ENCODE measurements around the gene ARHGAP29.
"Not testable (repeated sequence)": the region's sequence is repeated elsewhere in the genome, so short reads cannot be mapped to it uniquely, and the experiment has no call there.

The ARHGAP29 gene

GRCh38 chr1:94231746-94232145 is 5.6 kb downstream of the ARHGAP29 start:
- DNase-seq, result no peak

- DNase-seq, result no peak
Observed at GRCh38 chr1:94230920-94231319, 6.5 kb downstream of the ARHGAP29 start.

GRCh38 chr1:94228640-94229375 is 8.6 kb downstream of the ARHGAP29 start:
- no peak for DNase-seq

- no peak for DNase-seq
Observed at GRCh38 chr1:94227624-94228023, 9.8 kb downstream of the ARHGAP29 start.

GRCh38 chr1:94225845-94226244 is 11.5 kb downstream of the ARHGAP29 start:
- DNase-seq, result no peak

GRCh38 chr1:94218332-94218731 is 19.1 kb downstream of the ARHGAP29 start:
- no peak for DNase-seq

- no peak for DNase-seq
Observed at GRCh38 chr1:94215955-94216354, 21.4 kb downstream of the ARHGAP29 start.

GRCh38 chr1:94209982-94210381 is 27.4 kb downstream of the ARHGAP29 start:
- DNase-seq, result no peak

- DNase-seq, result no peak
Observed at GRCh38 chr1:94209425-94209824, 28.0 kb downstream of the ARHGAP29 start.

GRCh38 chr1:94207695-94208094 is 29.7 kb downstream of the ARHGAP29 start:
- DNase-seq, result no peak

- no peak for DNase-seq
Observed at GRCh38 chr1:94205639-94206038, 31.7 kb downstream of the ARHGAP29 start.

GRCh38 chr1:94202241-94202640 is 35.1 kb downstream of the ARHGAP29 start:
- no peak for DNase-seq

- DNase-seq, result no peak
Observed at GRCh38 chr1:94199398-94199797, 38.0 kb downstream of the ARHGAP29 start.

GRCh38 chr1:94194079-94194865 is 43.1 kb downstream of the ARHGAP29 start:
- no peak for DNase-seq

- DNase-seq, result no peak
Observed at GRCh38 chr1:94193128-94193527, 44.3 kb downstream of the ARHGAP29 start.

- DNase-seq, result no peak
Observed at GRCh38 chr1:94191216-94191615, 46.2 kb downstream of the ARHGAP29 start.

GRCh38 chr1:94186946-94187345 is 50.4 kb downstream of the ARHGAP29 start:
- DNase-seq, result no peak

GRCh38 chr1:94183197-94183815 is 54.1 kb downstream of the ARHGAP29 start:
- no peak for DNase-seq

GRCh38 chr1:94182191-94182590 is 55.2 kb downstream of the ARHGAP29 start:
- no peak for DNase-seq

GRCh38 chr1:94180650-94181049 is 56.7 kb downstream of the ARHGAP29 start:
- no peak for DNase-seq

GRCh38 chr1:94178901-94179300 is 58.5 kb downstream of the ARHGAP29 start:
- DNase-seq, result no peak

- DNase-seq, result no peak
Observed at GRCh38 chr1:94169126-94169525, 68.3 kb downstream of the ARHGAP29 start.

GRCh38 chr1:94165843-94166242 is 71.5 kb downstream of the ARHGAP29 start:
- no peak for DNase-seq

GRCh38 chr1:94164885-94165284 is 72.5 kb downstream of the ARHGAP29 start:
- DNase-seq, result not testable (repeated sequence)

All from retina (tissue), 1 donor.